HG03095 (cell line): Measurements from ENCODE around the gene OR1F1.
"Not testable (repeated sequence)": the region's sequence is repeated elsewhere in the genome, so short reads cannot be mapped to it uniquely, and the experiment has no call there.

Experiments
- ATAC-seq: cut with Tn5 transposase; IDR thresholded peaks from one replicate; pipeline ENCODE4 v1.9.1; 2021; ENCODE audit warnings: moderate library complexity; ENCODE audit not compliant: unreplicated experiment

Gene OR1F1

DNA sequence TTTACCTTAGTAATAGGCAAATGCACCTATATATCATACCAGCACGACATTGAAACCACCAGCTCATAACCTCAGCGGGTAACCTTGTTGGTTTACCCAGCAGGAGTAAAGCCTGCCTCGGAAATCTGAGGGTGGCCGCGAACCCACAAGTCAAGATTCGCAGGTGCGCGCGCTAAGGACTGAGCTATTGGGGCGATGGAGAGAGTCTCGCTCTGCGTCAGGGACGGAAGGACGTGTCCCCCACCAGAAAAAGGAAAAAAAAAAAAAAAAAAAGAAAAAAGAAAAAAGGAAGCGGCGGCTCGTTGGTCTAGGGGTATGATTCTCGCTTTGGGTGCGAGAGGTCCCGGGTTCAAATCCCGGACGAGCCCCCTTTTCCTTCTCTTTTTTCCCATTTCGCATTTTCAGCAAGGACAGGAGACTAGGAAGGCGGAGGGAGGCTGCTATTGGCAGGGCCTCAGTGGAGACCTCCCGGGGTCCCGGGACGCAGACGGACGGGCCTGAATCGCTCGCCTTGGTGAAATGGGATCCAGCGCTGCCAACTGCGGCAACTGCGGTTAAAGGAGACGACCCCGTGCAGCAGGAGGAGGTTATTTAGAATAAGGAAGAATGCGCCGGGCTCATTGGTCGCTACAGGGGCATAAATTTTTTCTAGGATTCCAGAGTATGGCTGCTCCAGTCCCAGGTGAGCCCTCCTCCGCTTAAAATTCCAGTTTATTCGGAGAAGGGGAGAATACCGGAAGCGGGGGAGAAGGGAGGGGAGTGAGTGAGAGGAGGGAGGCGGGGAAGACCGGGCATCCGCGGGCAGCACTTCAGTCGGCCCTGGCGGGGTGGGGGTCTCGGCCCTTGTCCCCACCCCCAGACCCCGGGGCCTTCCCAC lies at the start of gene OR1F1:
TSS of gene OR1F1 (plus strand) at position 407 of the 877 bp plus-strand sequence.
- no peak for ATAC-seq

DNA sequence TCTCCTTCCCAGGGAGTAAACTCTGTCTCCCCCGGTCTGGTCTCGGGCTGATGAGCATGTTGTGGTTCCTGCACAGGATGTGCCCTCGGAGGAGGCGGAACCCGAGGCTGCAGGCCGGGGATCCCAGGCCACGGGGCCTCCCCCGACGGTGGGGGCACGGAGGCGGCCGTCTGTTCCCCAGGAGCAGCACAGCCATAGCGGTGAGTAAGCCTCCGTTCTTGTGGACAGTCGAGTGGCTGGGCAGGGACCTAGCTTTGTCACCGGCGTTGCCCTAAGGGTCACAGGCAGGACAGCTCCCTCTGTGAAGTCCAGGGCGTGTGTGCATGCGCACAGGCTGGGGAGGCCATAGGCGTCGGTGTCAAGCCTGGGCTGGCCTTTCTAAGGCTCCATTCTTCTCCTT lies 49.7 kb upstream of the OR1F1 start:
- no peak for ATAC-seq

DNA sequence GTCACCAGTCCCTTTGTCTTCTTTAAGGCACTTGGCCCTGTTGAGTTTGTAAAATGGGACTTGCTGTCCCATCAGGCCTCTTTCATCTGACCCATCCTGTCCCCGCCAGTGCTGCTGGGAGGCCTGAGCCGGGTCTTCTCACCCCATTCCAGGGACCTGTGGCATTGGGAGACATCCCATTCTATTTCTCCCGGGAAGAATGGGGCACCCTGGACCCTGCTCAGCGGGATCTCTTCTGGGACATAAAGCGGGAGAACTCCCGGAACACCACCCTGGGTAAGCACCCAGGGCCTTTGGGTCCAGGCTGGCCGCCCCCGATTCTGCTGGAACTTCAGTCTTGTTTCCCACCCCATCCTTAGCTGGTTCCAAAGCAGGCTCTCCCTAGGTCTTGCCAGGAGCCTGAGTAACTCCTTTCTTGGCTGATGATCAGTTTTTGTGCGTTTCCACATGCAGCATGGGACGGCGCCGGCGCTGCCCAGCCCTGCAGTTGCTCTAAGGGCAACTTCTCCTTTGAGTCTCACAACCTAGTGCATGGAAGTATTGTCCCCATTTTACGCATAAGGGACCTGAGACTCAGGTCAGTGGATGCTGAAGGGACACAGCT lies 49.1 kb upstream of the OR1F1 start:
- ATAC-seq = no peak

DNA sequence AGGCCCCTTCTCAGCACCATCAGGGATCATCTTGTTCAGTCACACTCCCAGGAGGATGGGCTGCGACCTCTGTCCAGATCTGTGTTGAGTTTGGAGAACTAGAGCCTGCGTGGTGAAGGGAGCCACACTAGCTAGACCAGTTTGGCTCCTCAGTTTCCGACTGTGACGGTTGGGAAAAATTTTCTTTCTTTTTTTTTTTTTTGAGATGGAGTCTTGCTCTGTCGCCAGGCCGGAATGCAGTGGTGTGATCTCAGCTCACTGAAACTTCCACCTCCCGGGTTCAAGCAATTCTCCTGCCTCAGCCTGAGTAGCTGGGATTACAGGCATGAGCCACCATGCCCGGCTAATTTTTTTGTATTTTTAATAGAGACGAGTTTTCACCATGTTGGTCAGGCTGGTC lies 48.4 kb upstream of the OR1F1 start:
- not testable (repeated sequence) for ATAC-seq

DNA sequence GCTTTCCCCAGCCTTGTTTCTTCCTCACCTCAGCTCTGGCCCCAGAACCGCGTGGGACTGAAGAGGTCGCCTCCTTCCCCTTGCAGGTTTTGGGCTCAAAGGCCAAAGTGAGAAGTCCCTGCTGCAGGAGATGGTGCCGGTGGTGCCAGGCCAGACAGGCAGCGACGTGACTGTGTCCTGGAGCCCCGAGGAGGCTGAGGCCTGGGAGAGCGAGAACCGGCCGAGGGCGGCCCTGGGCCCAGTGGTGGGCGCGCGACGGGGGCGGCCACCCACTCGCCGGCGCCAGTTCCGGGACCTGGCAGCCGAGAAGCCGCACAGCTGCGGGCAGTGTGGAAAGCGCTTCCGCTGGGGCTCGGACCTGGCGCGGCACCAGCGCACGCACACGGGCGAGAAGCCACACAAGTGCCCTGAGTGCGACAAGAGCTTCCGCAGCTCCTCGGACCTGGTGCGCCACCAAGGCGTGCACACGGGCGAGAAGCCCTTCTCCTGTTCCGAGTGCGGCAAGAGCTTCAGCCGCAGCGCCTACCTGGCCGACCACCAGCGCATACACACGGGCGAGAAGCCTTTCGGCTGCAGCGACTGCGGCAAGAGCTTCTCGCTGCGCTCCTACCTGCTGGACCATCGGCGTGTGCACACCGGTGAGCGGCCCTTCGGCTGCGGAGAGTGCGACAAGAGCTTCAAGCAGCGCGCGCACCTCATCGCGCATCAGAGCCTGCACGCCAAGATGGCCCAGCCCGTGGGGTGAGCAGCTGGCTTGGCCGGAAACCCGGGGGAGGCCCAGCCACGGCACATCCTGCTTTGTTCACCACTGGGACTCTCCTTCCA lies 47.2 kb upstream of the OR1F1 start:
- ATAC-seq = no peak

DNA sequence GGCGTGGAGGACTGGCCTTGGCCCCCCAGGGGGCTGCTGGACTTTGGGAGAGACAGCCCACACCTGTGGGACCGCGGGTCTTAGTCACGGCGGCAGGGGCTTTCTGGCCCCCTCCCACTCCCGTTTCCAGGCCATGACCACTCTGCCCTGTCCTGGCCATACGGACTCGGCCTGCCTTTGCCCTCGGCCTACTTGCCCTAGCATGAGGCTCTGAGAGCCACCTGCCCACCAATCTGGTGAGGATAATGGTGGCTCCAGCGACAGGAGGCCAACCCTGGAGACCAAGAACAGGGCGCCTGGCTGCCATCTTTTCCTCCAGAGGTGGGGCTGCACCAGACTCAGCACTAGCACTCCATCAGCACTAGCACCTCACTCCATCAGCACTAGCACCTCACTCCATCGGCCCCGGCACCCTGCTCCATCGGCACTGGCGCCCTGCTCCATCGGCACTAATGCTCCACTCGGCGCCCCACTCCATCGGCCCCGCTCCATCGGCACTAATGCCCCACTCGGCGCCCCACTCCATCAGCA lies 46.2 kb upstream of the OR1F1 start:
- ATAC-seq = no peak

DNA sequence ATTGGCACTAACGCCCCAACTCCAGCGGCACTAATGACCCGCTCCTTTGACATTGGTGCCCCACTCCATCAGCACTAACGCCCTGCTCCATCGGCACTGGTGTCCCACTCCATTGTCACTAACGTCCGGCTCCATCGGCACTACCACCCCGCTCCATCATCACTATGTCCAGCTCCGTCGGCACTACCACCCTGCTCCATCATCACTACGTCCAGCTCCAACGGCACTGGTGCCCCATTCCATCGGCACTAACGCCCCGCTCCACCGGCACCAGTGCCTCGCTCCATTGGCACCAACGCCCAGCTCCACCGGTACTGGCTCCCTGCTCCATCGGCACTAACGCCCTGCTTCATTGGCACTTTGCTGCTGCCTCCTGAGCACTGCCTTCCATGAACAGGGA lies 45.7 kb upstream of the OR1F1 start:
- no peak for ATAC-seq

DNA sequence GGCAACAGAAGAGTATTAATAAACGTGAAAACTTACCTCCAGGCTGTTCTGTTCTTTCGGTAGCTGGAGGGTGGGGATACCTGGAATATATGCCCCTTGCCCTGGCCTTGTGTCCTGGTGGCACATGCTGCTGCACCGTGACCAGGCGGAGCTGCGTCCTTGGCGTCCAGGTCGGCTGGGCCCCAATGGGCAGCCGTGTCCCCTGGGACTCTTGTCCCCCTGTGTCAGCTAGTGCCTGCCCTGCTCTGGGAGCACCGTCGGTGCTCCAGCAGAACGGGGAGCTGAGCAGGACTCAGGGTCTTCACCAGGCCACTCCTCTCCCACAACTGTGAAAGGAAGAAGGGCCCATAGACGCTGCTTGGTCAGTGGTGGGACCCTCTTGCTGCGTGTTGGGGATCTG lies 45.2 kb upstream of the OR1F1 start:
- no peak for ATAC-seq

DNA sequence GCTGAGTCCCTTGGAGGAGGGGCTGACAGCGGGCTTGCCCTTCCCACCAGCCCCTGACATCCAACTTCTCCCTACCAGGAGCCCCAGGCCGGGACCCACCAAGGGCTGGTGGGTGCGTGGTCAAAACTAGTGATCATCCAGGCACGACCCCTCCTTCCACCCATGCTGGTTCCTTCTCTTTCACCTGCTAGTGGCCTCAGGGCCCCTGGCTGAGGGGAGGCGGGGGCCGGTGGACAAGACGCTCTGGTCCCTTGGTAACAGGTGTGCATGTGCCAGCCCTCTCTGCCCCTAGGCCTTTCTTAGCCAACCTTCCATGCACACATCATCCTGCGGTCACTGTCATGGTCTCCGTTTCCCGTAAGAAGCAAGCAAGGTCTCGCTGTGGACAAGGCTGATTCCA lies 44.8 kb upstream of the OR1F1 start:
- ATAC-seq = no peak

DNA sequence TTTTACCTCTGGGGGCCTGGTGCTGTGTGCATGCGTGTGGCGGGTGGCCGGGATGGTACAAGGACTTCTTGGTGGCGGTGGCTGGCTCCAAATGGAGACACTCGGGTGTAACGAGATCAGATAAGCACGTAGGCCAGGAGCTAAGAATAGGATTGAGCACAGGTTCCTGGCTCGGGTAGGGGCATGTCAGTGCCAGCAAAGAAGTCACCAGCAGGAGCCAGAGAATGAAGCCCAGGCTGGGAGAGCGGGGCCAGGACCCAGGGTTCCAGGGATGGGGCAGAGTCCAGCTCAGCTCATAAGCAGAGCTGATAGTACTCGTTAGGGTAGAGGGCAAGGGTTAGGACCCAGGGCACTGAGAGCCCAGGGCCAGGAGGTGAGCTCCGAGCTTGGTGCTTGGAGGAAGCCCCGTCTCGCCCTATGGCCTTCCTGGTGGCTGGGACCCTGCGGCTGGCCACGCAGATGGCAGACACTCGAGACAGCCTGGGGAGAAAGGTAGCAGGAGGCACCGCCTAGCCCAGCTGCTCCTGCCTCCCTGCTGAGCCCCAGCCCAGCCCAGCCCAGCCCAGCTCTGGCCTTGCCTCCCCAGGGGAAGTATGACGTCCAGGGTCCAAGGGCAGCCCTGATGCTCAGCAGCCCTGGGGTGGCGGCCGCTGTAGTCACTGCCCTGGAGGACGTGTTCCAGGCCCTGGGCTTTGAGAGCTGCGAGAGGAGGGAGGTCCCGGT lies 44.2 kb upstream of the OR1F1 start:
- ATAC-seq = no peak

DNA sequence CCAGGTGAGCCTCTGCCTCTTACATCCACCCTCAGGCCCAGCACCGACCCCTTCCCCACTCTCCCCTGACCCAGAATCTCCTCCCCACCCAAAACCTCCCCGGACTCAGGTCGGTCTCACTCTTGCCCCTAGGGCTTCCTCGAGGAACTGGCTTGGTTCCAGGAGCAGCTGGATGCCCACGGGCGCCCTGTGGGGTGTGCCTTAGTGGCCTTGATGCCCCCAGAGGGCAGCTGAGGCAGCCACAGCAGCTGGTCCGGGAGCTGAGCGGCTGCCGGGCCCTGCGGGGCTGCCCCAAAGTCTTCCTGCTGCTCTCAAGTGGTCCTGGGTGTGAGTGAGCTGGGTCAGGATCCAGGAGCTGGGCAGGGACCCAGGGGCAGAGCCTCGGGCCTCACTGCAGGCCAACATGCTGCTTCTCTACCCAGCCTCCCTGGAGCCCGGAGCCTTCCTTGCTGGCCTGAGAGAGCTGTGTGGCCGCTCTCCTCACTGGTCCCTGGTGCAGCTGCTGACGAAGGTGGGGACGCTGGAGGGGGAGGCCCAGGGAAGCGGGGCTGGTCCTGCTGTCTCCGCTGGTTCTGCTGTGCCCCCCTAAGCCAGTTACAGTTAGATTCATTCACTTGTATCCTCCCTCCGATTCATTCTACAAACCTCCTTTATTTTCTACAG lies 43.6 kb upstream of the OR1F1 start:
- ATAC-seq = no peak

DNA sequence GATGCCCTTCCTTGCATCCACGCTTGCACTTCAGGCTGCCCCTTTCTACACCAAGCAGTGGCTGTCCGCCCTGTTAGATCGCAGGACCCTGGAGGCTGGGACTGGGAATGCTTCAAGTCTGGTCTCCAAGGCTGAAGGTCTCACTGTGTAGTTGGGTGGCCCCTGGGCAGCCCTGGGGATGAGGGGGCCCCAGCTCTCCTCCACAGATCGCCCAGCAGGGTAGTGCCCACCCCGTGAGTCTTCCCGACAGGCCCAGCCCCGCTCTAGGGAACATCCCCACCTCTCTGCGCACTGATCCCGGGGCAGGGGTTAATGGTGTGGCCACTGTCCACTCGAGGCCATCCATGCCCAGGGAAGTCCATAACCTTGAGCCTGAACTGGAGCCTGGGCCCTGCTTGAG lies 42.9 kb upstream of the OR1F1 start:
- ATAC-seq = no peak

DNA sequence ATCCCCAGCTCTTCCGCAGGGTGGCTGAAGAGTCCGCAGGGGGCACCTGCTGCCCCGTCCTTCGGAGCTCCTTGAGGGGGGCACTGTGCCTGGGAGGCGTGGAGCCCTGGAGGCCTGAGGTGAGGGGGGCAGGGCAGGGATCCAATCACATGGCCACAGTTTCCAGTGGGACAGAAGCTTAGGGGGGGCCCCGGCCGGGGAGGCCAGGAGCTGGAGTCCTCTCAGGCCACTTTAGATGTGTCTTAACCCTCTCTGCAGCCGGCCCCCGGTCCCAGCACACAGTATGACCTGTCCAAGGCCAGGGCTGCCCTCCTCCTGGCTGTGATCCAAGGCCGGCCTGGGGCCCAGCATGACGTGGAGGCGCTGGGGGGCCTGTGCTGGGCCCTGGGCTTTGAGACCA lies 42.3 kb upstream of the OR1F1 start:
- ATAC-seq = no peak

DNA sequence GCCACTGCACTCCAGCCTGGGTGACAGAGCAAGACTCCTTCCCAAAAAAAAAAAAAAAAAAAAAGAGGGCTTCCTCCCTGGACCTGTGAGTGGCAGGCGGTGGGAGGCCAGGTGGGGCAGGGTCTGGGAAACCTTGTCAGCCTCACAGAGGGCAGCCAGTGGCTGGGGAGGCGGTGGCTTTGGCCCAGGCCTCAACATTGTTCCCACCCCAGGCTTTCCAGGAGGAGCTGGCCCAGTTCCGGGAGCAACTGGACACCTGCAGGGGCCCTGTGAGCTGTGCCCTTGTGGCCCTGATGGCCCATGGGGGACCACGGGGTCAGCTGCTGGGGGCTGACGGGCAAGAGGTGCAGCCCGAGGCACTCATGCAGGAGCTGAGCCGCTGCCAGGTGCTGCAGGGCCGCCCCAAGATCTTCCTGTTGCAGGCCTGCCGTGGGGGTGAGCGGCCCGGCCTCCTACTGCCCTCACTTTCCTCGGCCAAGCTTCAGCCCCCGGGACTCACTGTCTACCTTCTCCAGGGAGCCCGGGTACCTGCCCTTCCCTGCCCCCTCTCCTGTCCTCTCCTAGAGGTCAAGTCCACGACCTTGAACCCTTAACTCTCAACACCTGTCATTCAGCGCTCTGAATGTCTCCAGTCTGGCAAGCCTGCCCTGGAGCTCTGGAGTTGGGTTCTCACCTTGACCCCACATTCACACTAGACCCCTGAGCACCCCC lies 40.8 kb upstream of the OR1F1 start:
- ATAC-seq = no peak

DNA sequence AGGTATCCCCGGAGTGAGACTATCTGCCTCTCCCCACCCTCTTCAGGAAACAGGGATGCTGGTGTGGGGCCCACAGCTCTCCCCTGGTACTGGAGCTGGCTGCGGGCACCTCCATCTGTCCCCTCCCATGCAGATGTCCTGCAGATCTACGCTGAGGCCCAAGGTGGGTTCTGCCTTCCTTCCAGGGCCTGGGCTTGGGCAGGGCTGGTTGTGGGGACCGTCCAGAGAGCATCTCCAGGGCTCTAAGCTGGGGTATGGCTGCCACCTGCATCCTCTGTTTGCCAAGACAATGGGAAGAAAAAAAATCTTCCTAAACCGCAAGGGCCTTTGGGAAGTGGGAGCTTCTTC lies 40.3 kb upstream of the OR1F1 start:
- ATAC-seq = no peak

DNA sequence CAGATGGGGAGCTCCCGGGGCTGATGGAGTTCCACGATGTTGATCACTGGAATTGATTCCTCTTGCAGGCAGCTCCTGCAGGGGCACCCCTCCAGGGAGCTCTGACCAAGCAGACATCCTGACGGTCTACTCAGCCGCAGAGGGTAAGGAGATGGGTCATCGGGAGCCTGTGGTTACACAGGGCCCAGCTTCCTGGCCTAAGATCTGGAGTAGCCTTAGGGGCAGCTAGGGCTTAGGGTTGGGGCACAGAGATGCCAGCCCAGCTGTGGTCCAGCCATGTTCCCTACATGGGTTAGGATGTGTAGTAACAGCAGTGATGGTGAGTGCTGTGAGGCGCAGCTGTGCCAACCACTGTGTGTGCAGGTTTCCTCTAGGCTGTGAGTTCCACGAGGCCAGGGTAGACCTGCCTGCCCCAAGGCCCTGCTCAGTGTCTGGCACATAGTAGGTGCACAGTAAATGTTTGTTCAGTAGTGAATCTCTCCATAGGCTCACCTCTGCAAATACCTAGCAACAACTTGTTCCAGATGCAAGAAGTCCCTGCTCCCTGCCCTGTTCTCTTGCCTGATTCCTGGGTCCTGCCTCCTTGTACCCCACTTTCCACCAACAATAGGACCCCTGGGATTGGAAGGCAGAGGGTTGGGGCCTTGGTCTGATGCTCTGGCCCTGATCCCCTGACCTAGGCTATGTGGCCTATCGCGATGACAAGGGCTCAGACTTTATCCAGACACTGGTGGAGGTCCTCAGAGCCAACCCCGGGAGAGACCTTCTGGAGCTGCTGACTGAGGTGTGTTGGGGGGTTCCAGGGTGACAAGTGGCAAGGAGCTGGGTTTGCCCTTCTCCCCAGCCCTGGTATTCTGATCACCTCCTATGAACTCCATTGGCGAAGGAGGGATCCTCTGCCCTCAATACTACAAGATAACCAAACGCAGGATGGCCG lies 39.5 kb upstream of the OR1F1 start:
- ATAC-seq = no peak

DNA sequence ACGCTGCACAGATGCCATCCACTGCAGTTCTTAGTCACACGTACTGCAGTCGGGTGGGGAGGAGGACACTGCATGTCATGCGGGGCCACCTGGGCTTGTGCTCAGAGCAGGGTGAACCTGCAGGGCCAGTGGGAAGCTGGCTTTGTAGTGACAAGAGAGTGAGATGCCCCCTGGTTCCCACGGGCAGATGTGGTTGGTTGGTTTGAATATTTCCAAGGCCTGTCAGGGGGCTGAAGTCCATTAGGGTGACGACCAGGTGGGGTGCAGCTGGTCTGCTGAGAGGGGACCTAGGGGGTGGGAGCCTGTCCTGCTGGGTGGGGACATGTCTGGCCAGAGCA lies 38.8 kb upstream of the OR1F1 start:
- no peak for ATAC-seq

DNA sequence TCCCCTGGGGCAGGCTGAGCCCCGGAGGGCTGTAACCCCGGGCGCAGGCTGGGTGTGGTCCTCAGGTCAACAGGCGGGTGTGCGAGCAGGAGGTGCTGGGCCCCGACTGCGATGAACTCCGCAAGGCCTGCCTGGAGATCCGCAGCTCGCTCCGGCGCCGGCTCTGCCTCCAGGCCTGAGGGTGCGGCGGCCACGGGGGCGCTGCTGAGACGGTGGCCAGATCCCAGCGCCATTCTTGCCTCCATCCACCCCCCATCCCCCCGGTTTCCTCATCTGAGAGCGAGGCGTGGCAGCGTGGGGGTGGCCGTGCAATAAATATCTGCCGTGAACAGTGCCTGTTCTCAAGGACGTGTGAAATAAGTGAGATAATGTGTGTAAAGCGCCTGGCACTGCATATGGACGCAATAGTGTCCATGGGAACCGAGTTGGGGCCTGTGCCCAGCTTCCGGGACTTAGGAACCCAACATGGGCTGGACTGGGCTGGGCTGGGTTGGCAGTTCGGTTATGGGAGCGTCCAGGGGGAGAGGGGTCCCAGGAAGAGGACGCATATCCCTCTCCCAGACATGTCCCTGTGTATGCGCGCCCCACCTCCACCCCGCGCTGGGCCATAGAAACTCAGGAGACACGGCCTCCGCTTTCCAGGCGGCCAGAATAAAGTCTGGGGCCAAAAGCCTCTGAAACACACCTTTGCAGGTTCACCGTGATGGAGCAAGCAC lies 38.2 kb upstream of the OR1F1 start:
- ATAC-seq = no peak
